SK-N-SH (cell line): ENCODE data around the gene CARD19. TPM values are rescaled to one million over a fixed set of nuclear protein-coding genes. Genes with fewer than 3 reads are reported as not detected.

Experiments
- CTCF ChIA-PET: fragments of 300-600, 350-600 bp; formaldehyde crosslinking; extraction: SDS; loops from one replicate; lab custom pipeline; 2021; lab: Yijun Ruan, JAX
- POLR2A ChIA-PET: fragments of 350-600 bp; sonication (Branson Sonifier 250); formaldehyde crosslinking; extraction: SDS; loops from one replicate; lab custom pipeline; 2020; ENCODE audit warnings: antibody characterized with exemption, inconsistent platforms; lab: Yijun Ruan, JAX
- DNase-seq: peaks from one replicate; pipeline ENCODE4 v3.0.0; 2012
- H2AFZ ChIP-seq: fragments of 200-600 bp; sonication (generic); 2 replicates; pipeline ENCODE4 v1.8.1; 2016; ENCODE audit warnings: antibody characterized with exemption, mild to moderate bottlenecking, low read depth
- H3F3A ChIP-seq: fragments of 200-600 bp; sonication (generic); replicated peaks from 2 replicates; pipeline ENCODE3; 2016; ENCODE audit warnings: antibody characterized with exemption, mild to moderate bottlenecking; ENCODE audit not compliant: insufficient read depth
- H3K27ac ChIP-seq, 2 experiments: fragments of 200-500 bp in 1 of 2; fragments of 200-600 bp in 1 of 2; sonication (Bioruptor generic) in 1 of 2; sonication (generic), shearing (Covaris generic) in 1 of 2; 2 replicates each; pipeline versions ENCODE4 v1.5.1 to v1.6.1; 2014 to 2016; ENCODE audit warnings: low read depth in 2 of 2, inconsistent platforms in 1 of 2, low read length in 1 of 2, mild to moderate bottlenecking in 1 of 2, mixed read lengths in 1 of 2
- H3K27me3 ChIP-seq: fragments of 200-600 bp; sonication (generic), shearing (Covaris generic); 2 replicates; pipeline ENCODE4 v1.6.1; 2016; ENCODE audit warnings: mixed run types; ENCODE audit not compliant: insufficient read depth
- H3K36me3 ChIP-seq, 2 experiments: fragments of 200-500 bp in 1 of 2; fragments of 200-600 bp in 1 of 2; sonication (Bioruptor generic) in 1 of 2; sonication (generic) in 1 of 2; replicated peaks in 1 of 2; 2 replicates each; pipeline versions ENCODE3 to v1.5.1; 2014 to 2016; ENCODE audit warnings: low read length in 1 of 2, mild to moderate bottlenecking in 1 of 2; ENCODE audit not compliant: insufficient read depth in 2 of 2, control insufficient read depth in 1 of 2
- H3K4me1 ChIP-seq, 2 experiments: fragments of 200-500 bp in 1 of 2; fragments of 200-600 bp in 1 of 2; sonication (Bioruptor generic) in 1 of 2; sonication (generic), shearing (Covaris generic) in 1 of 2; 2 replicates each; pipeline versions ENCODE4 v1.5.1 to v1.6.1; 2014 to 2016; ENCODE audit warnings: low read depth in 1 of 2, low read length in 1 of 2, mixed run types in 1 of 2; ENCODE audit not compliant: insufficient read depth in 2 of 2, control insufficient read depth in 1 of 2
- H3K4me2 ChIP-seq: fragments of 200-600 bp; sonication (generic), shearing (Covaris generic); 2 replicates; pipeline ENCODE4 v1.6.1; 2017; ENCODE audit warnings: mixed run types
- H3K4me3 ChIP-seq, 2 experiments: fragments of 200-500 bp in 1 of 2; fragments of 200-600 bp in 1 of 2; sonication (Bioruptor generic) in 1 of 2; sonication (generic), shearing (Covaris generic) in 1 of 2; 2 replicates each; pipeline versions ENCODE4 v1.5.1 to v1.8.1; 2014 to 2016; ENCODE audit warnings: low read depth in 2 of 2, inconsistent platforms in 1 of 2, low read length in 1 of 2, mild to moderate bottlenecking in 1 of 2, mixed read lengths in 1 of 2, moderate library complexity in 1 of 2
- H3K79me2 ChIP-seq: fragments of 200-600 bp; sonication (generic); 2 replicates; pipeline ENCODE4 v1.8.1; 2017; ENCODE audit warnings: mild to moderate bottlenecking; ENCODE audit not compliant: insufficient read depth
- H3K9ac ChIP-seq: fragments of 200-600 bp; sonication (generic); 2 replicates; pipeline ENCODE4 v1.6.1; 2017; ENCODE audit warnings: mixed run types
- H3K9me2 ChIP-seq: fragments of 200-600 bp; sonication (generic); 2 replicates; pipeline ENCODE4 v1.6.1; 2017; ENCODE audit warnings: mixed run types
- H3K9me3 ChIP-seq: fragments of 200-600 bp; sonication (generic); 2 replicates; pipeline ENCODE4 v1.6.1; 2017; ENCODE audit warnings: mixed run types, mild to moderate bottlenecking, moderate library complexity
- H4K20me1 ChIP-seq: fragments of 200-600 bp; sonication (generic); 2 replicates; pipeline ENCODE4 v1.6.1; 2017; ENCODE audit warnings: mild to moderate bottlenecking, mixed run types; ENCODE audit not compliant: insufficient read depth
- ELF1 ChIP-seq: IDR thresholded peaks from 2 replicates; pipeline ENCODE4 v1.4.0; 2012
- EP300 ChIP-seq, 2 experiments: IDR thresholded peaks; 2 replicates each; pipeline versions ENCODE4 v1.4.0 to v1.6.1; 2012; ENCODE audit warnings: borderline replicate concordance in 1 of 2, low read depth in 1 of 2, low read length in 1 of 2
- FOXJ3 ChIP-seq: sonication (generic); formaldehyde crosslinking; IDR thresholded peaks from 2 replicates; pipeline ENCODE4 v1.5.1; 2020; ENCODE audit warnings: mild to moderate bottlenecking, missing genetic modification reagents
- GATA2 ChIP-seq: sonication (generic); formaldehyde crosslinking; IDR thresholded peaks from 2 replicates; pipeline ENCODE4 v1.5.0; 2020; ENCODE audit warnings: mild to moderate bottlenecking, missing genetic modification reagents
- JUND ChIP-seq: IDR thresholded peaks from 2 replicates; pipeline ENCODE4 v1.4.0; 2012
- MAX ChIP-seq: IDR thresholded peaks from 2 replicates; pipeline ENCODE4 v1.4.0; 2012; ENCODE audit warnings: low read depth
- MEF2A ChIP-seq: IDR thresholded peaks from 2 replicates; pipeline ENCODE4 v1.4.0; 2012; ENCODE audit warnings: low read depth, borderline replicate concordance
- NFIC ChIP-seq: IDR thresholded peaks from 2 replicates; pipeline ENCODE4 v1.4.0; 2012; ENCODE audit warnings: borderline replicate concordance
- NRF1 ChIP-seq: IDR thresholded peaks from 2 replicates; pipeline ENCODE4 v1.6.1; 2012; ENCODE audit warnings: low read depth, mild to moderate bottlenecking, low read length
- POLR2AphosphoS5 ChIP-seq: IDR thresholded peaks from 2 replicates; pipeline ENCODE4 v1.6.1; 2012; ENCODE audit warnings: low read depth, low read length
- RAD21 ChIP-seq: IDR thresholded peaks from 2 replicates; pipeline ENCODE4 v1.6.1; 2012; ENCODE audit warnings: mild to moderate bottlenecking, low read length
- RCOR1 ChIP-seq: fragments of 150-350 bp; IDR thresholded peaks from 2 replicates; pipeline ENCODE4 v1.6.1; 2017; ENCODE audit warnings: antibody characterized with exemption, low read length
- REST ChIP-seq: IDR thresholded peaks from 2 replicates; pipeline ENCODE4 v1.6.1; 2012; ENCODE audit warnings: mild to moderate bottlenecking, low read depth, low read length, moderate library complexity
- RFX5 ChIP-seq: IDR thresholded peaks from 2 replicates; pipeline ENCODE4 v1.6.1; 2012; ENCODE audit warnings: mild to moderate bottlenecking, improper control_type of control experiment, low read length
- RXRA ChIP-seq: IDR thresholded peaks from 2 replicates; pipeline ENCODE4 v1.4.0; 2012; ENCODE audit warnings: low read depth, mild to moderate bottlenecking, borderline replicate concordance
- SIN3A ChIP-seq: IDR thresholded peaks from 2 replicates; pipeline ENCODE4 v1.6.1; 2012; ENCODE audit warnings: low read depth, mild to moderate bottlenecking, low read length, moderate library complexity, borderline replicate concordance
- SMC3 ChIP-seq: IDR thresholded peaks from 2 replicates; pipeline ENCODE4 v1.6.1; 2012; ENCODE audit warnings: low read depth, low read length, improper control_type of control experiment
- TAF1 ChIP-seq: IDR thresholded peaks from 2 replicates; pipeline ENCODE4 v1.6.1; 2012; ENCODE audit warnings: low read depth, mild to moderate bottlenecking, low read length, moderate library complexity, borderline replicate concordance
- TCF12 ChIP-seq: IDR thresholded peaks from 2 replicates; pipeline ENCODE4 v1.4.0; 2012
- TEAD4 ChIP-seq: IDR thresholded peaks from 2 replicates; pipeline ENCODE4 v1.4.0; 2012; ENCODE audit warnings: mild to moderate bottlenecking, borderline replicate concordance; ENCODE audit not compliant: insufficient read depth
- USF2 ChIP-seq: fragments of 150-350 bp; IDR thresholded peaks from 2 replicates; pipeline ENCODE4 v1.6.1; 2017; ENCODE audit warnings: antibody characterized with exemption, low read length, low read depth, borderline replicate concordance
- WGBS: methylation state at CpG from one replicate; pipeline ENCODE4 v1.1.6; 2017; ENCODE audit warnings: low lambda C conversion rate; 5-methylcytosine and 5-hydroxymethylcytosine counted together
- polyA plus RNA-seq, 3 experiments: library from polyadenylated mRNA; depleted of rRNA; stranded (reverse); fragments of >200 nt; gene quantifications; 2 replicates each; pipeline ENCODE4 v1.2.3, GENCODE V29; 2012

CARD19 gene
- polyA plus RNA-seq, 1 of the 3 experiments (the other 2 are of a cell fraction) = 165 TPM

GRCh38 chr9:93084471-93084881, 11.5 kb upstream of the CARD19 start (continued):
- TF ChIP-seq EP300 (IDR thresholded peaks at IDR 0.05; ENCODE audit: borderline replicate concordance in 1 of 2, low read depth in 1 of 2, low read length in 1 of 2) = no peak
- no peak for TF ChIP-seq TAF1
- TF ChIP-seq NRF1 = no peak
- TF ChIP-seq ELF1 = no peak
- no peak for TF ChIP-seq SIN3A
- no peak for TF ChIP-seq MEF2A
- TF ChIP-seq, all 33 proteins: peak for 0

- no peaks in the 10 kb centered on the region for H3K9me3 ChIP-seq
- H3F3A ChIP-seq = no peaks in the 10 kb centered on the region
- POLR2A ChIA-PET = no interaction called here
- no peaks in the 10 kb centered on the region for H3K9me2 ChIP-seq
- H3K36me3 ChIP-seq = no peaks in the 10 kb centered on the region
- peaks cover 0 to 4% of the 10 kb centered on the region in 2 experiments; a peak in 1 of 4 replicates for H3K4me1 ChIP-seq
- H3K4me2 ChIP-seq = no peak overlapping the region
- no peak overlapping the region for H2AFZ ChIP-seq
- no peak overlapping the region for H3K9ac ChIP-seq
- no peaks in the 10 kb centered on the region for H3K79me2 ChIP-seq
- no peaks in the 10 kb centered on the region for H3K27me3 ChIP-seq
- CTCF ChIA-PET = interaction anchor here (1.5 kb wide), 1 partner anchor 82 kb away, joined by 4 read pairs; no protein-coding TSS in a partner anchor
- TF ChIP-seq RCOR1 (no peak), POLR2AphosphoS5 (no peak), GATA2 (CRISPR knock-in tag) (no peak)
- H3K27ac ChIP-seq = no peak overlapping the region
- peak; percentile 9 for DNase-seq
- H4K20me1 ChIP-seq = no peaks in the 10 kb centered on the region
- H3K4me3 ChIP-seq = no peak overlapping the region
- 88% methylated on average over 1 of the region's 4 CpGs for WGBS
Measured at GRCh38 chr9:93085676-93086075, 10.3 kb upstream of the CARD19 start.

- H2AFZ ChIP-seq = no peak overlapping the region
- no peaks in the 10 kb centered on the region for H4K20me1 ChIP-seq
- no peak for DNase-seq
- no peaks in the 10 kb centered on the region for H3K9me3 ChIP-seq
- WGBS = 71% methylated on average over 8 of the region's 8 CpGs
- H3K4me2 ChIP-seq = no peak overlapping the region
- no peak overlapping the region for H3K27ac ChIP-seq
- H3K79me2 ChIP-seq = no peaks in the 10 kb centered on the region
- H3K9ac ChIP-seq = no peak overlapping the region
- CTCF ChIA-PET = interaction anchor here (0.7 kb wide), 1 partner anchor 22 kb away, joined by 3 read pairs; no protein-coding TSS in a partner anchor
- H3F3A ChIP-seq = peaks cover 6% of the 10 kb centered on the region
- no peaks in the 10 kb centered on the region for H3K36me3 ChIP-seq
- H3K4me3 ChIP-seq = no peak overlapping the region
- H3K9me2 ChIP-seq = no peaks in the 10 kb centered on the region
- H3K27me3 ChIP-seq = no peaks in the 10 kb centered on the region
- POLR2A ChIA-PET = no interaction called here
- H3K4me1 ChIP-seq = no peaks in the 10 kb centered on the region; a peak in 1 of 4 replicates
- no peak for TF ChIP-seq SMC3
- no peak for TF ChIP-seq JUND
- TF ChIP-seq REST = no peak
- TF ChIP-seq TCF12 = no peak
- TF ChIP-seq MAX = no peak
- no peak for TF ChIP-seq TEAD4
- TF ChIP-seq USF2 = no peak
- TF ChIP-seq RXRA = no peak
- TF ChIP-seq RCOR1 = no peak
- no peak for TF ChIP-seq NRF1
- no peak for TF ChIP-seq RAD21
- TF ChIP-seq NFIC = no peak
- TF ChIP-seq FOXJ3 (CRISPR knock-in tag) = no peak
- no peak for TF ChIP-seq RFX5
Measured at GRCh38 chr9:93086447-93087224, 9.4 kb upstream of the CARD19 start.
